ENCODE data around the gene P2RX3.

P2RX3 gene

GRCh38 chr11:57310091-57310490 is 28.1 kb upstream of the P2RX3 start:
- Histone ChIP-seq H3K4me1 (ENCODE audit: control insufficient read depth, insufficient read depth, low read length) (peaks cover 11% of the 10 kb centered on the region), H3K27ac (ENCODE audit: low read length) (no peak overlapping the region), H3K27me3 (ENCODE audit: control insufficient read depth, insufficient read depth, low read length) (no peaks in the 10 kb centered on the region), H3K4me3 (ENCODE audit: low read length) (no peak overlapping the region), H3K36me3 (ENCODE audit: control insufficient read depth, insufficient read depth, low read length) (peaks cover 37% of the 10 kb centered on the region), H3K9me3 (ENCODE audit: control insufficient read depth, insufficient read depth, low read length) (no peaks in the 10 kb centered on the region)
- no CpG with 5 or more reads among the region's 6 CpGs for WGBS (ENCODE audit: insufficient coverage, insufficient read length)
- no peak for DNase-seq (ENCODE audit: low read depth, low spot score)

GRCh38 chr11:57310630-57311086 is 27.5 kb upstream of the P2RX3 start:
- H3K36me3 ChIP-seq (ENCODE audit: control insufficient read depth, insufficient read depth, low read length), result peaks cover 37% of the 10 kb centered on the region
- peak overlapping the region; percentile 22; the same call in 1 of the 2 replicates for H3K4me3 ChIP-seq (ENCODE audit: low read length)
- WGBS (ENCODE audit: insufficient coverage, insufficient read length), result no CpG with 5 or more reads among the region's 6 CpGs
- H3K9me3 ChIP-seq (ENCODE audit: control insufficient read depth, insufficient read depth, low read length), result no peaks in the 10 kb centered on the region
- no peaks in the 10 kb centered on the region for H3K27me3 ChIP-seq (ENCODE audit: control insufficient read depth, insufficient read depth, low read length)
- no peak for DNase-seq (ENCODE audit: low read depth, low spot score)
- peaks cover 11% of the 10 kb centered on the region for H3K4me1 ChIP-seq (ENCODE audit: control insufficient read depth, insufficient read depth, low read length)
- no peak overlapping the region for H3K27ac ChIP-seq (ENCODE audit: low read length)

- WGBS (ENCODE audit: insufficient coverage, insufficient read length), result no CpG with 5 or more reads among the region's 31 CpGs
- H3K9me3 ChIP-seq (ENCODE audit: control insufficient read depth, insufficient read depth, low read length), result no peaks in the 10 kb centered on the region
- H3K4me1 ChIP-seq (ENCODE audit: control insufficient read depth, insufficient read depth, low read length), result peaks cover 11% of the 10 kb centered on the region
- peak; percentile 61 for DNase-seq (ENCODE audit: low read depth, low spot score)
- H3K4me3 ChIP-seq (ENCODE audit: low read length), result peak overlapping the region; percentile 22; the same call in 1 of the 2 replicates
- H3K27me3 ChIP-seq (ENCODE audit: control insufficient read depth, insufficient read depth, low read length), result no peaks in the 10 kb centered on the region
- H3K27ac ChIP-seq (ENCODE audit: low read length), result no peak overlapping the region
- peaks cover 37% of the 10 kb centered on the region for H3K36me3 ChIP-seq (ENCODE audit: control insufficient read depth, insufficient read depth, low read length)
These were observed 26.8 kb upstream of the P2RX3 start for GRCh38 chr11:57311109-57311936.

- no CpG with 5 or more reads among the region's 10 CpGs for WGBS (ENCODE audit: insufficient coverage, insufficient read length)
- H3K36me3 ChIP-seq (ENCODE audit: control insufficient read depth, insufficient read depth, low read length), result peaks cover 46% of the 10 kb centered on the region
These were observed 25.6 kb upstream of the P2RX3 start for GRCh38 chr11:57312511-57313021.

GRCh38 chr11:57313071-57313787 is 24.9 kb upstream of the P2RX3 start:
- no CpG with 5 or more reads among the region's 26 CpGs for WGBS (ENCODE audit: insufficient coverage, insufficient read length)
- Histone ChIP-seq H3K27me3 (ENCODE audit: control insufficient read depth, insufficient read depth, low read length) (no peaks in the 10 kb centered on the region), H3K27ac (ENCODE audit: low read length) (no peak overlapping the region), H3K36me3 (ENCODE audit: control insufficient read depth, insufficient read depth, low read length) (peaks cover 48% of the 10 kb centered on the region), H3K4me3 (ENCODE audit: low read length) (no peak overlapping the region), H3K4me1 (ENCODE audit: control insufficient read depth, insufficient read depth, low read length) (peaks cover 11% of the 10 kb centered on the region), H3K9me3 (ENCODE audit: control insufficient read depth, insufficient read depth, low read length) (no peaks in the 10 kb centered on the region)
- DNase-seq (ENCODE audit: low read depth, low spot score), result no peak

More at GRCh38 chr11:57312511-57313021, 25.6 kb upstream of the P2RX3 start:
- Histone ChIP-seq H3K9me3 (ENCODE audit: control insufficient read depth, insufficient read depth, low read length) (no peaks in the 10 kb centered on the region), H3K27ac (ENCODE audit: low read length) (no peak overlapping the region), H3K27me3 (ENCODE audit: control insufficient read depth, insufficient read depth, low read length) (no peaks in the 10 kb centered on the region), H3K4me1 (ENCODE audit: control insufficient read depth, insufficient read depth, low read length) (peaks cover 11% of the 10 kb centered on the region), H3K4me3 (ENCODE audit: low read length) (no peak overlapping the region)
- DNase-seq (ENCODE audit: low read depth, low spot score), result no peak

- Histone ChIP-seq H3K27ac (ENCODE audit: low read length) (no peak overlapping the region), H3K36me3 (ENCODE audit: control insufficient read depth, insufficient read depth, low read length) (peaks cover 47% of the 10 kb centered on the region), H3K4me3 (ENCODE audit: low read length) (no peak overlapping the region), H3K4me1 (ENCODE audit: control insufficient read depth, insufficient read depth, low read length) (peaks cover 11% of the 10 kb centered on the region), H3K27me3 (ENCODE audit: control insufficient read depth, insufficient read depth, low read length) (no peaks in the 10 kb centered on the region), H3K9me3 (ENCODE audit: control insufficient read depth, insufficient read depth, low read length) (no peaks in the 10 kb centered on the region)
- no peak for DNase-seq (ENCODE audit: low read depth, low spot score)
- no CpG with 5 or more reads among the region's 8 CpGs for WGBS (ENCODE audit: insufficient coverage, insufficient read length)
These were observed 24.4 kb upstream of the P2RX3 start for GRCh38 chr11:57313788-57314135.

GRCh38 chr11:57314221-57314973 is 23.8 kb upstream of the P2RX3 start:
- Histone ChIP-seq H3K27ac (ENCODE audit: low read length) (no peak overlapping the region), H3K9me3 (ENCODE audit: control insufficient read depth, insufficient read depth, low read length) (no peaks in the 10 kb centered on the region), H3K4me3 (ENCODE audit: low read length) (no peak overlapping the region), H3K27me3 (ENCODE audit: control insufficient read depth, insufficient read depth, low read length) (no peaks in the 10 kb centered on the region), H3K36me3 (ENCODE audit: control insufficient read depth, insufficient read depth, low read length) (peaks cover 41% of the 10 kb centered on the region), H3K4me1 (ENCODE audit: control insufficient read depth, insufficient read depth, low read length) (peaks cover 11% of the 10 kb centered on the region)
- DNase-seq (ENCODE audit: low read depth, low spot score), result no peak
- no CpG with 5 or more reads among the region's 15 CpGs for WGBS (ENCODE audit: insufficient coverage, insufficient read length)

GRCh38 chr11:57315491-57315890 is 22.7 kb upstream of the P2RX3 start:
- H3K9me3 ChIP-seq (ENCODE audit: control insufficient read depth, insufficient read depth, low read length), result no peaks in the 10 kb centered on the region
- no peaks in the 10 kb centered on the region for H3K27me3 ChIP-seq (ENCODE audit: control insufficient read depth, insufficient read depth, low read length)
- no peak for DNase-seq (ENCODE audit: low read depth, low spot score)
- H3K4me1 ChIP-seq (ENCODE audit: control insufficient read depth, insufficient read depth, low read length), result peaks cover 11% of the 10 kb centered on the region
- no CpG with 5 or more reads among the region's 8 CpGs for WGBS (ENCODE audit: insufficient coverage, insufficient read length)
- H3K27ac ChIP-seq (ENCODE audit: low read length), result no peak overlapping the region
- H3K4me3 ChIP-seq (ENCODE audit: low read length), result no peak overlapping the region
- H3K36me3 ChIP-seq (ENCODE audit: control insufficient read depth, insufficient read depth, low read length), result peaks cover 34% of the 10 kb centered on the region

GRCh38 chr11:57316017-57316416 is 22.1 kb upstream of the P2RX3 start:
- Histone ChIP-seq H3K27me3 (ENCODE audit: control insufficient read depth, insufficient read depth, low read length) (no peaks in the 10 kb centered on the region), H3K9me3 (ENCODE audit: control insufficient read depth, insufficient read depth, low read length) (no peaks in the 10 kb centered on the region), H3K36me3 (ENCODE audit: control insufficient read depth, insufficient read depth, low read length) (peaks cover 35% of the 10 kb centered on the region), H3K4me1 (ENCODE audit: control insufficient read depth, insufficient read depth, low read length) (peaks cover 7% of the 10 kb centered on the region), H3K4me3 (ENCODE audit: low read length) (no peak overlapping the region), H3K27ac (ENCODE audit: low read length) (no peak overlapping the region)
- DNase-seq (ENCODE audit: low read depth, low spot score), result no peak
- no CpG with 5 or more reads among the region's 3 CpGs for WGBS (ENCODE audit: insufficient coverage, insufficient read length)

- no peak overlapping the region for H3K27ac ChIP-seq (ENCODE audit: low read length)
- no peaks in the 10 kb centered on the region for H3K27me3 ChIP-seq (ENCODE audit: control insufficient read depth, insufficient read depth, low read length)
- H3K9me3 ChIP-seq (ENCODE audit: control insufficient read depth, insufficient read depth, low read length), result no peaks in the 10 kb centered on the region
- H3K36me3 ChIP-seq (ENCODE audit: control insufficient read depth, insufficient read depth, low read length), result peaks cover 26% of the 10 kb centered on the region
- H3K4me3 ChIP-seq (ENCODE audit: low read length), result no peak overlapping the region
- no CpG with 5 or more reads among the region's 2 CpGs for WGBS (ENCODE audit: insufficient coverage, insufficient read length)
- H3K4me1 ChIP-seq (ENCODE audit: control insufficient read depth, insufficient read depth, low read length), result peaks cover 6% of the 10 kb centered on the region
- DNase-seq (ENCODE audit: low read depth, low spot score), result no peak
These were observed 20.0 kb upstream of the P2RX3 start for GRCh38 chr11:57318178-57318577.
